HepG2 (cell line): ENCODE measurements around the gene CDK6. TPM values are rescaled to one million over a fixed set of nuclear protein-coding genes. Genes with fewer than 3 reads are reported as not detected.

ENCODE experiments used
- ARHGAP35 ChIP-seq: sonication (generic); formaldehyde crosslinking; IDR thresholded peaks from 2 replicates; pipeline ENCODE4 v1.9.0; 2022; ENCODE audit warnings: mild to moderate bottlenecking, inconsistent platforms, moderate library complexity, missing genetic modification reagents, borderline replicate concordance
- ATF2 ChIP-seq: sonication (generic); formaldehyde crosslinking; IDR thresholded peaks from 2 replicates; pipeline ENCODE4 v1.4.0; 2020; ENCODE audit warnings: missing genetic modification reagents
- CCAR2 ChIP-seq: fragments of 200-400 bp; formaldehyde crosslinking; optimal IDR thresholded peaks from 2 replicates; pipeline ENCODE3; 2018; ENCODE audit warnings: low read depth, mild to moderate bottlenecking, low read length, moderate library complexity
- CEBPG ChIP-seq: IDR thresholded peaks from 2 replicates; pipeline ENCODE4 v1.6.1; 2016
- ELF4 ChIP-seq: sonication (generic); formaldehyde crosslinking; IDR thresholded peaks from 2 replicates; pipeline ENCODE4 v1.5.0; 2020; ENCODE audit warnings: missing genetic modification reagents, mild to moderate bottlenecking, moderate library complexity, borderline replicate concordance
- MED13 ChIP-seq: sonication (generic); formaldehyde crosslinking; IDR thresholded peaks from 2 replicates; pipeline ENCODE4 v1.5.0; 2020; ENCODE audit warnings: missing genetic modification reagents
- NR2F1 ChIP-seq, 2 experiments: fragments of 450-650 bp in 1 of 2; formaldehyde crosslinking in 1 of 2; IDR thresholded peaks; 2 replicates each; pipeline versions ENCODE4 v1.5.0 to v1.6.1; 2016 to 2020; ENCODE audit warnings: mild to moderate bottlenecking in 1 of 2, missing compliant biosample characterization in 1 of 2, missing genetic modification reagents in 1 of 2, moderate library complexity in 1 of 2
- PCBP2 ChIP-seq: fragments of 200-400 bp; formaldehyde crosslinking; optimal IDR thresholded peaks from 2 replicates; pipeline ENCODE3; 2018; ENCODE audit warnings: low read length, low read depth; ENCODE audit not compliant: poor library complexity, severe bottlenecking
- RBM22 ChIP-seq: fragments of 200-400 bp; formaldehyde crosslinking; optimal IDR thresholded peaks from 2 replicates; pipeline ENCODE3; 2017; ENCODE audit warnings: mild to moderate bottlenecking, low read length, moderate library complexity
- REL ChIP-seq: sonication (generic); formaldehyde crosslinking; conservative IDR thresholded peaks from 2 replicates; pipeline ENCODE4 v1.8.0; 2022; ENCODE audit warnings: mild to moderate bottlenecking, missing genetic modification reagents, moderate library complexity
- SMYD3 ChIP-seq: sonication (generic); formaldehyde crosslinking; IDR thresholded peaks from 2 replicates; pipeline ENCODE4 v1.8.1; 2023; ENCODE audit warnings: mild to moderate bottlenecking, missing genetic modification reagents
- SOX5 ChIP-seq: IDR thresholded peaks from 2 replicates; pipeline ENCODE4 v1.6.1; 2016; ENCODE audit warnings: borderline replicate concordance
- SRSF4 ChIP-seq: fragments of 200-400 bp; formaldehyde crosslinking; IDR thresholded peaks from one replicate; pipeline ENCODE4 v1.6.1; 2018; ENCODE audit warnings: mild to moderate bottlenecking, low read depth, low read length, moderate library complexity; ENCODE audit not compliant: poor library complexity, severe bottlenecking
- TGIF2 ChIP-seq: IDR thresholded peaks from 2 replicates; pipeline ENCODE4 v1.6.1; 2016; ENCODE audit warnings: control low read depth, missing compliant biosample characterization
- ZBTB38 ChIP-seq: sonication (generic); formaldehyde crosslinking; IDR thresholded peaks from 2 replicates; pipeline ENCODE4 v1.5.1; 2020; ENCODE audit warnings: mild to moderate bottlenecking, missing genetic modification reagents
- ZBTB43 ChIP-seq: sonication (generic); formaldehyde crosslinking; conservative IDR thresholded peaks from 2 replicates; pipeline ENCODE4 v1.4.0; 2020; ENCODE audit warnings: missing genetic modification reagents
- ZNF329 ChIP-seq: sonication (generic); formaldehyde crosslinking; IDR thresholded peaks from 2 replicates; pipeline ENCODE4 v1.9.0; 2021; ENCODE audit warnings: low read depth, mild to moderate bottlenecking, missing genetic modification reagents
- ZNF512 ChIP-seq: sonication (generic); formaldehyde crosslinking; IDR thresholded peaks from 2 replicates; pipeline ENCODE4 v1.4.0; 2020; ENCODE audit warnings: mild to moderate bottlenecking, missing genetic modification reagents
- ZNF598 ChIP-seq: sonication (generic); formaldehyde crosslinking; IDR thresholded peaks from 2 replicates; pipeline ENCODE4 v1.5.1; 2020; ENCODE audit warnings: mild to moderate bottlenecking, missing genetic modification reagents, borderline replicate concordance
- ZNF639 ChIP-seq: conservative IDR thresholded peaks from 2 replicates; pipeline ENCODE4 v1.6.1; 2018; ENCODE audit warnings: missing genetic modification reagents
- ZNF709 ChIP-seq: sonication (generic); formaldehyde crosslinking; IDR thresholded peaks from 2 replicates; pipeline ENCODE4 v1.5.0; 2020; ENCODE audit warnings: mild to moderate bottlenecking, missing genetic modification reagents
- ZNF720 ChIP-seq: sonication (generic); formaldehyde crosslinking; IDR thresholded peaks from 2 replicates; pipeline ENCODE4 v1.4.0; 2020; ENCODE audit warnings: missing genetic modification reagents
- ZNF775 ChIP-seq: sonication (generic); formaldehyde crosslinking; IDR thresholded peaks from 2 replicates; pipeline ENCODE4 v1.4.0; 2020; ENCODE audit warnings: missing genetic modification reagents, mild to moderate bottlenecking, moderate library complexity, borderline replicate concordance
- ZNF850 ChIP-seq: sonication (generic); formaldehyde crosslinking; conservative IDR thresholded peaks from 2 replicates; pipeline ENCODE4 v1.9.0; 2021; ENCODE audit warnings: mild to moderate bottlenecking, missing genetic modification reagents
- ZNF879 ChIP-seq: sonication (generic); formaldehyde crosslinking; IDR thresholded peaks from 2 replicates; pipeline ENCODE4 v1.8.1; 2023; ENCODE audit warnings: missing genetic modification reagents
- polyA plus RNA-seq, 8 experiments: library from polyadenylated mRNA; depleted of rRNA in 3 of 8; stranded (reverse) in 7 of 8; unstranded in 1 of 8; fragments of >200 nt; fragmentation: Illumina TruSeq in 4 of 8; extraction: Trizol in 4 of 8; gene quantifications; 2 replicates each; pipeline versions ENCODE4 v1.2.1 to v1.2.3, GENCODE V29; 2011 to 2016; ENCODE audit warnings: low read depth in 4 of 8, missing spikeins in 1 of 8, mixed read lengths in 1 of 8; ENCODE audit not compliant: insufficient read depth in 1 of 8
- total RNA-seq, 5 experiments: library from RNA; depleted of rRNA; stranded (reverse); fragments of >200 nt; fragmentation: Illumina TruSeq; extraction: Trizol; gene quantifications; 2 replicates each; pipeline ENCODE4 v1.2.3, GENCODE V29; 2016; ENCODE audit warnings: low read depth in 1 of 5

The CDK6 gene
- total and polyA plus RNA-seq, 2 of the 13 experiments (the other 11 are each of a cell fraction or from before 2014, with no cell fraction given), result 34.6 to 90.8 TPM

- TF ChIP-seq ATF2 (CRISPR knock-in tag), result no peak; the same call in 1 of the 2 replicates
- TF ChIP-seq ZBTB43 (CRISPR knock-in tag), result peak; percentile 90
- peak; percentile 52; the same call in 1 of the 2 replicates for TF ChIP-seq SOX5
- TF ChIP-seq ZNF879 (CRISPR knock-in tag), result no peak
- TF ChIP-seq REL (CRISPR knock-in tag), result no peak
- TF ChIP-seq ZNF512 (CRISPR knock-in tag), result no peak
- no peak for TF ChIP-seq ZNF720 (CRISPR knock-in tag)
- TF ChIP-seq NR2F1 (CRISPR knock-in tag; IDR thresholded peaks at IDR 0.05), result 0 out of 4 replicates have a peak, but pooled peaks of 1 of the 2 experiments have one; percentile 7
- no peak for TF ChIP-seq ZNF598 (CRISPR knock-in tag)
- no peak for TF ChIP-seq SRSF4
- TF ChIP-seq CCAR2, result no peak
- no peak for TF ChIP-seq ZNF775 (CRISPR knock-in tag)
- TF ChIP-seq ZNF639 (CRISPR knock-in tag), result no peak
- TF ChIP-seq RBM22, result no peak
- TF ChIP-seq ZNF709 (CRISPR knock-in tag), result peak; percentile 88; the same call in 1 of the 2 replicates
- no peak for TF ChIP-seq ELF4
- TF ChIP-seq MED13, result no peak
- TF ChIP-seq CEBPG (CRISPR knock-in tag), result 0 out of 2 replicates have a peak, but pooled peaks have one; percentile 19
- TF ChIP-seq ZBTB38 (CRISPR knock-in tag), result peak; percentile 80
- no peak for TF ChIP-seq PCBP2
- TF ChIP-seq ARHGAP35 (CRISPR knock-in tag), result peak; percentile 37; the same call in 1 of the 2 replicates
- no peak for TF ChIP-seq SMYD3 (CRISPR knock-in tag)
- no peak for TF ChIP-seq ZNF329 (CRISPR knock-in tag)
- TF ChIP-seq ZNF850, result no peak; the same call in 1 of the 2 replicates
- TF ChIP-seq TGIF2 (CRISPR knock-in tag), result peak; percentile 67; the same call in 1 of the 2 replicates
These were observed 3.2 kb downstream of the CDK6 start (continued) for GRCh38 chr7:92833024-92833765.
